GM23338 (cell line): ENCODE data around the gene CDH4. TPM values are rescaled to one million over a fixed set of nuclear protein-coding genes. Genes with fewer than 3 reads are reported as not detected.

Experiments
- ATAC-seq: fragments of 200-7000 bp; cut with Tn5 transposase; 3 replicates; pipeline ENCODE4 v1.9.1; 2020
- DNase-seq: peaks from one replicate; pipeline ENCODE4 v3.0.0-alpha.2; 2015; ENCODE audit warnings: low spot score
- H2AFZ ChIP-seq: fragments of 200-600 bp; sonication (generic); 2 replicates; pipeline ENCODE4 v1.8.0; 2016; ENCODE audit warnings: antibody characterized with exemption, mild to moderate bottlenecking, moderate library complexity
- H3F3A ChIP-seq: fragments of 200-600 bp; sonication (generic); replicated peaks from 2 replicates; pipeline ENCODE4 v1.8.0; 2017; ENCODE audit warnings: antibody characterized with exemption, mixed run types, low read depth
- H3K27ac ChIP-seq: fragments of 200-600 bp; sonication (generic); 2 replicates; pipeline ENCODE4 v1.6.1; 2016; ENCODE audit warnings: low read depth
- H3K27me3 ChIP-seq: fragments of 200-600 bp; sonication (generic); 2 replicates; pipeline ENCODE4 v1.8.0; 2016; ENCODE audit warnings: mild to moderate bottlenecking, mixed run types, moderate library complexity; ENCODE audit not compliant: insufficient read depth
- H3K36me3 ChIP-seq: fragments of 200-600 bp; sonication (generic); 2 replicates; pipeline ENCODE4 v1.8.0; 2016; ENCODE audit warnings: mild to moderate bottlenecking; ENCODE audit not compliant: insufficient read depth
- H3K4me1 ChIP-seq: fragments of 200-600 bp; sonication (generic); 2 replicates; pipeline ENCODE4 v1.8.0; 2016; ENCODE audit warnings: mild to moderate bottlenecking, moderate library complexity; ENCODE audit not compliant: insufficient read depth
- H3K4me2 ChIP-seq: fragments of 200-600 bp; sonication (generic); 2 replicates; pipeline ENCODE4 v1.7.1; 2017; ENCODE audit warnings: mixed run types
- H3K4me3 ChIP-seq: fragments of 200-600 bp; sonication (generic); 2 replicates; pipeline ENCODE4 v1.6.1; 2016; ENCODE audit warnings: mixed run types
- H3K79me2 ChIP-seq: fragments of 200-600 bp; sonication (generic); replicated peaks from 2 replicates; pipeline ENCODE4 v1.8.0; 2017; ENCODE audit warnings: mild to moderate bottlenecking; ENCODE audit not compliant: insufficient read depth
- H3K9me2 ChIP-seq: fragments of 200-600 bp; sonication (generic); 2 replicates; pipeline ENCODE4 v1.8.0; 2017; ENCODE audit not compliant: insufficient read depth
- H4K20me1 ChIP-seq: fragments of 200-600 bp; sonication (generic); replicated peaks from 2 replicates; pipeline ENCODE4 v1.8.0; 2017; ENCODE audit warnings: mild to moderate bottlenecking; ENCODE audit not compliant: insufficient read depth
- H3K27ac Mint-ChIP-seq: 2 replicates; pipeline ENCODE4 v1.8.0; 2020; ENCODE audit warnings: inconsistent platforms, mild to moderate bottlenecking, moderate library complexity, mixed read lengths
- H3K27me3 Mint-ChIP-seq: 3 replicates; pipeline ENCODE4 v1.8.0; 2022; ENCODE audit warnings: low read depth, mild to moderate bottlenecking, moderate library complexity, mixed read lengths, inconsistent platforms; ENCODE audit not compliant: insufficient read depth, poor library complexity
- H3K36me3 Mint-ChIP-seq: 3 replicates; pipeline ENCODE4 v1.8.0; 2021; ENCODE audit warnings: low read depth, mild to moderate bottlenecking, inconsistent platforms, moderate library complexity, mixed read lengths
- H3K4me1 Mint-ChIP-seq: 3 replicates; pipeline ENCODE4 v1.8.0; 2020; ENCODE audit warnings: mild to moderate bottlenecking, inconsistent platforms, mixed read lengths
- H3K4me3 Mint-ChIP-seq: 3 replicates; pipeline ENCODE4 v1.8.0; 2021; ENCODE audit warnings: moderate library complexity, mild to moderate bottlenecking, inconsistent platforms, mixed read lengths
- H3K9me3 Mint-ChIP-seq: 3 replicates; pipeline ENCODE4 v1.8.0; 2020; ENCODE audit warnings: moderate library complexity, mild to moderate bottlenecking, inconsistent platforms, mixed read lengths
- CREB1 ChIP-seq: fragments of 250-450 bp; sonication (Bioruptor Pico); IDR thresholded peaks from 2 replicates; pipeline ENCODE4 v1.5.0; 2020; ENCODE audit warnings: low read depth, mild to moderate bottlenecking, moderate library complexity
- EZH2 ChIP-seq: fragments of 200-600 bp; sonication (generic); IDR thresholded peaks from one replicate; pipeline ENCODE4 v1.8.0; 2017; ENCODE audit warnings: antibody characterized with exemption, mild to moderate bottlenecking, low read depth; ENCODE audit not compliant: unreplicated experiment
- EZH2phosphoT487 ChIP-seq: fragments of 200-600 bp; sonication (generic); IDR thresholded peaks from one replicate; pipeline ENCODE4 v1.8.1; 2018; ENCODE audit warnings: antibody characterized with exemption; ENCODE audit not compliant: unreplicated experiment
- POLR2AphosphoS5 ChIP-seq: IDR thresholded peaks from 2 replicates; pipeline ENCODE4 v1.6.1; 2016; ENCODE audit warnings: antibody characterized with exemption, low read depth
- STAT1 ChIP-seq: IDR thresholded peaks from one replicate; pipeline ENCODE4 v1.6.1; 2016; ENCODE audit warnings: antibody characterized with exemption; ENCODE audit not compliant: unreplicated experiment
- ZNF114 ChIP-seq: fragments of 250-450 bp; sonication (Bioruptor Pico); IDR thresholded peaks from 2 replicates; pipeline ENCODE4 v1.5.0; 2020; ENCODE audit warnings: mild to moderate bottlenecking, moderate library complexity
- polyA plus RNA-seq: library from polyadenylated mRNA; unstranded; fragments of >200 nt; fragmentation: Nextera tagmentation; extraction: Ambion mirVana; gene quantifications from 2 replicates; pipeline ENCODE4 v1.2.1, GENCODE V29; 2016
- total RNA-seq: library from RNA; depleted of rRNA; stranded (reverse); fragments of >200 nt; shearing (Covaris generic); gene quantifications from 2 replicates; pipeline ENCODE4 v1.2.3, GENCODE V29; 2014
- TF ChIP-seq, protein P1 (sequence below): fragments of 250-450 bp; sonication (Bioruptor Pico); IDR thresholded peaks from 2 replicates; pipeline ENCODE4 v1.5.0; 2020; ENCODE audit warnings: mild to moderate bottlenecking, moderate library complexity
- TF ChIP-seq, protein P2 (sequence below), 2 experiments: fragments of 200-600 bp in 1 of 2; sonication (generic) in 1 of 2; conservative IDR thresholded peaks; 2 replicates each; pipeline versions ENCODE4 v1.5.1 to v1.6.1; 2016 to 2017; ENCODE audit warnings: antibody characterized with exemption in 2 of 2, low read depth in 2 of 2, mild to moderate bottlenecking in 2 of 2, moderate library complexity in 1 of 2

Gene CDH4
- total and polyA plus RNA-seq, 2 experiments from 2014 or later, result 1.2 to 4.2 TPM

DNA sequence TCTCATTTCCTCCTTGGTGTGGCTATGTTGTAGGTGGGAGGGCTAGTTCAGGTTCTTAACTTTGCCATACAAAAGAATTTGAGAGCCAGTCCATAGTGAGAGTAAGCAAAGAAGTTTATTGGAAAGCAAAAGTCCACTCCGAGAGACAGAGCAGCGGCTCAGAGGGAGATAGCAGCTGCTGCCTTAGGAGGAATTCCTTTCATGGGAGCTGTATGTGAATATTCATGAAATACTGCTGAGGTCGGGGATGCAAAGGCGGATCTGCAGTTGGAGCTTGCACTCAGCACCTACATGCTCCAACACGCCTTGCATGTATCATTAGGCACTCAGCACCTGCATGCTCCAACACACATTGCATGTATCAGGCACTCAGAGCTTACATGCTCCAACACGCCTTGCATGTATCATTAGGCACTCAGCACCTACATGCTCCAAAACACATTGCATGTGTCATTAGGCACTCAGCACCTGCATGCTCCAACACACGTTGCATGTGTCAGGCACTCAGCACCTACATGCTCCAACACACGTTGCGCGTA lies 54.9 kb downstream of the CDH4 start:
- H3K4me3 ChIP-seq, result no peak overlapping the region
- peak; percentile 54 for DNase-seq
- H3F3A ChIP-seq, result no peaks in the 10 kb centered on the region
- H3K27ac ChIP-seq, result 0 out of 2 replicates have a peak overlapping the region, but pooled peaks have one; percentile 42
- Mint-ChIP-seq H3K27me3 (peaks cover 15% of the 10 kb centered on the region), H3K9me3 (no peaks in the 10 kb centered on the region), H3K4me3 (peak overlapping the region; percentile 39; the same call in 1 of the 3 replicates), H3K27ac (peak overlapping the region; percentile 56), H3K36me3 (no peaks in the 10 kb centered on the region), H3K4me1 (peaks cover 9% of the 10 kb centered on the region)
- TF ChIP-seq EZH2, result no peak
- no peak for TF ChIP-seq POLR2AphosphoS5
- TF ChIP-seq CREB1, result no peak
- TF ChIP-seq, protein P1, sequence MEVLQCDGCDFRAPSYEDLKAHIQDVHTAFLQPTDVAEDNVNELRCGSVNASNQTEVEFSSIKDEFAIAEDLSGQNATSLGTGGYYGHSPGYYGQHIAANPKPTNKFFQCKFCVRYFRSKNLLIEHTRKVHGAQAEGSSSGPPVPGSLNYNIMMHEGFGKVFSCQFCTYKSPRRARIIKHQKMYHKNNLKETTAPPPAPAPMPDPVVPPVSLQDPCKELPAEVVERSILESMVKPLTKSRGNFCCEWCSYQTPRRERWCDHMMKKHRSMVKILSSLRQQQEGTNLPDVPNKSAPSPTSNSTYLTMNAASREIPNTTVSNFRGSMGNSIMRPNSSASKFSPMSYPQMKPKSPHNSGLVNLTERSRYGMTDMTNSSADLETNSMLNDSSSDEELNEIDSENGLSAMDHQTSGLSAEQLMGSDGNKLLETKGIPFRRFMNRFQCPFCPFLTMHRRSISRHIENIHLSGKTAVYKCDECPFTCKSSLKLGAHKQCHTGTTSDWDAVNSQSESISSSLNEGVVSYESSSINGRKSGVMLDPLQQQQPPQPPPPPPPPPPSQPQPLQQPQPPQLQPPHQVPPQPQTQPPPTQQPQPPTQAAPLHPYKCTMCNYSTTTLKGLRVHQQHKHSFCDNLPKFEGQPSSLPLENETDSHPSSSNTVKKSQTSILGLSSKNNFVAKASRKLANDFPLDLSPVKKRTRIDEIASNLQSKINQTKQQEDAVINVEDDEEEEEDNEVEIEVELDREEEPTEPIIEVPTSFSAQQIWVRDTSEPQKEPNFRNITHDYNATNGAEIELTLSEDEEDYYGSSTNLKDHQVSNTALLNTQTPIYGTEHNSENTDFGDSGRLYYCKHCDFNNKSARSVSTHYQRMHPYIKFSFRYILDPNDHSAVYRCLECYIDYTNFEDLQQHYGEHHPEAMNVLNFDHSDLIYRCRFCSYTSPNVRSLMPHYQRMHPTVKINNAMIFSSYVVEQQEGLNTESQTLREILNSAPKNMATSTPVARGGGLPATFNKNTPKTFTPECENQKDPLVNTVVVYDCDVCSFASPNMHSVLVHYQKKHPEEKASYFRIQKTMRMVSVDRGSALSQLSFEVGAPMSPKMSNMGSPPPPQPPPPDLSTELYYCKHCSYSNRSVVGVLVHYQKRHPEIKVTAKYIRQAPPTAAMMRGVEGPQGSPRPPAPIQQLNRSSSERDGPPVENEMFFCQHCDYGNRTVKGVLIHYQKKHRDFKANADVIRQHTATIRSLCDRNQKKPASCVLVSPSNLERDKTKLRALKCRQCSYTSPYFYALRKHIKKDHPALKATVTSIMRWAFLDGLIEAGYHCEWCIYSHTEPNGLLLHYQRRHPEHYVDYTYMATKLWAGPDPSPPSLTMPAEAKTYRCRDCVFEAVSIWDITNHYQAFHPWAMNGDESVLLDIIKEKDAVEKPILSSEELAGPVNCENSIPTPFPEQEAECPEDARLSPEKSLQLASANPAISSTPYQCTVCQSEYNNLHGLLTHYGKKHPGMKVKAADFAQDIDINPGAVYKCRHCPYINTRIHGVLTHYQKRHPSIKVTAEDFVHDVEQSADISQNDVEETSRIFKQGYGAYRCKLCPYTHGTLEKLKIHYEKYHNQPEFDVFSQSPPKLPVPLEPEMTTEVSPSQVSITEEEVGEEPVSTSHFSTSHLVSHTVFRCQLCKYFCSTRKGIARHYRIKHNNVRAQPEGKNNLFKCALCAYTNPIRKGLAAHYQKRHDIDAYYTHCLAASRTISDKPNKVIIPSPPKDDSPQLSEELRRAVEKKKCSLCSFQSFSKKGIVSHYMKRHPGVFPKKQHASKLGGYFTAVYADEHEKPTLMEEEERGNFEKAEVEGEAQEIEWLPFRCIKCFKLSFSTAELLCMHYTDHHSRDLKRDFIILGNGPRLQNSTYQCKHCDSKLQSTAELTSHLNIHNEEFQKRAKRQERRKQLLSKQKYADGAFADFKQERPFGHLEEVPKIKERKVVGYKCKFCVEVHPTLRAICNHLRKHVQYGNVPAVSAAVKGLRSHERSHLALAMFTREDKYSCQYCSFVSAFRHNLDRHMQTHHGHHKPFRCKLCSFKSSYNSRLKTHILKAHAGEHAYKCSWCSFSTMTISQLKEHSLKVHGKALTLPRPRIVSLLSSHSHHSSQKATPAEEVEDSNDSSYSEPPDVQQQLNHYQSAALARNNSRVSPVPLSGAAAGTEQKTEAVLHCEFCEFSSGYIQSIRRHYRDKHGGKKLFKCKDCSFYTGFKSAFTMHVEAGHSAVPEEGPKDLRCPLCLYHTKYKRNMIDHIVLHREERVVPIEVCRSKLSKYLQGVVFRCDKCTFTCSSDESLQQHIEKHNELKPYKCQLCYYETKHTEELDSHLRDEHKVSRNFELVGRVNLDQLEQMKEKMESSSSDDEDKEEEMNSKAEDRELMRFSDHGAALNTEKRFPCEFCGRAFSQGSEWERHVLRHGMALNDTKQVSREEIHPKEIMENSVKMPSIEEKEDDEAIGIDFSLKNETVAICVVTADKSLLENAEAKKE (CRISPR knock-in tag), result no peak
- TF ChIP-seq, protein P2, sequence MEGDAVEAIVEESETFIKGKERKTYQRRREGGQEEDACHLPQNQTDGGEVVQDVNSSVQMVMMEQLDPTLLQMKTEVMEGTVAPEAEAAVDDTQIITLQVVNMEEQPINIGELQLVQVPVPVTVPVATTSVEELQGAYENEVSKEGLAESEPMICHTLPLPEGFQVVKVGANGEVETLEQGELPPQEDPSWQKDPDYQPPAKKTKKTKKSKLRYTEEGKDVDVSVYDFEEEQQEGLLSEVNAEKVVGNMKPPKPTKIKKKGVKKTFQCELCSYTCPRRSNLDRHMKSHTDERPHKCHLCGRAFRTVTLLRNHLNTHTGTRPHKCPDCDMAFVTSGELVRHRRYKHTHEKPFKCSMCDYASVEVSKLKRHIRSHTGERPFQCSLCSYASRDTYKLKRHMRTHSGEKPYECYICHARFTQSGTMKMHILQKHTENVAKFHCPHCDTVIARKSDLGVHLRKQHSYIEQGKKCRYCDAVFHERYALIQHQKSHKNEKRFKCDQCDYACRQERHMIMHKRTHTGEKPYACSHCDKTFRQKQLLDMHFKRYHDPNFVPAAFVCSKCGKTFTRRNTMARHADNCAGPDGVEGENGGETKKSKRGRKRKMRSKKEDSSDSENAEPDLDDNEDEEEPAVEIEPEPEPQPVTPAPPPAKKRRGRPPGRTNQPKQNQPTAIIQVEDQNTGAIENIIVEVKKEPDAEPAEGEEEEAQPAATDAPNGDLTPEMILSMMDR (conservative IDR thresholded peaks at IDR 0.05; ENCODE audit: low read depth in 2 of 2), result no peak
- no peak for TF ChIP-seq EZH2phosphoT487
- TF ChIP-seq ZNF114 (CRISPR knock-in tag), result no peak
- no peak for TF ChIP-seq STAT1
- no peak overlapping the region for H2AFZ ChIP-seq
- H3K4me2 ChIP-seq, result peak overlapping the region; percentile 24; the same call in 1 of the 2 replicates
- peaks cover 26% of the 10 kb centered on the region for H3K4me1 ChIP-seq
- H3K9me2 ChIP-seq, result no peaks in the 10 kb centered on the region
- H3K27me3 ChIP-seq, result no peaks in the 10 kb centered on the region
- no peaks in the 10 kb centered on the region for H4K20me1 ChIP-seq
- ATAC-seq, result peak; percentile 78
- H3K36me3 ChIP-seq, result no peaks in the 10 kb centered on the region
- no peaks in the 10 kb centered on the region for H3K79me2 ChIP-seq
